IMR-90 (cell line): Measurements from ENCODE around the gene ERC2. TPM values are rescaled to one million over a fixed set of nuclear protein-coding genes. Genes with fewer than 3 reads are reported as not detected.

Experiments used
- ATAC-seq: fragments of 200-7000 bp; cut with Tn5 transposase; 2 replicates; pipeline ENCODE4 v1.9.1; 2020; ENCODE audit warnings: low read depth, mild to moderate bottlenecking, moderate library complexity
- BruUV-seq: library from RNA; stranded (reverse); fragments of 400-500 nt; replicated peaks from 2 replicates; lab custom pipeline; 2021; lab: Mats Ljungman, UMichigan
- CTCF ChIA-PET: fragments of 300-600 bp; formaldehyde crosslinking; extraction: SDS; loops from one replicate; lab custom pipeline; 2021; ENCODE audit warnings: antibody characterized with exemption; lab: Yijun Ruan, JAX
- POLR2A ChIA-PET: fragments of 300-600 bp; sonication (Branson Sonifier 250); formaldehyde crosslinking; loops from one replicate; lab custom pipeline; 2022; ENCODE audit warnings: antibody characterized with exemption; ENCODE audit not compliant: unreplicated experiment; lab: Charles Lee
- DNase-seq: peaks from one replicate; pipeline ENCODE4 v3.0.0; 2013
- H2AFZ ChIP-seq: replicated peaks from 2 replicates; pipeline ENCODE3; 2013; ENCODE audit warnings: low read length, mild to moderate bottlenecking; ENCODE audit not compliant: poor library complexity
- H2AK5ac ChIP-seq: 2 replicates; pipeline ENCODE4 v1.6.1; 2013; ENCODE audit warnings: low read depth, low read length, inconsistent platforms
- H2AK9ac ChIP-seq: replicated peaks from 2 replicates; pipeline ENCODE3; 2013; ENCODE audit warnings: mild to moderate bottlenecking, low read depth, low read length, moderate library complexity; ENCODE audit not compliant: poor library complexity
- H2BK120ac ChIP-seq: 2 replicates; pipeline ENCODE4 v1.6.1; 2013; ENCODE audit warnings: low read depth, low read length, inconsistent platforms
- H2BK15ac ChIP-seq: 3 replicates; pipeline ENCODE4 v1.6.1; 2013; ENCODE audit warnings: low read depth, low read length, inconsistent platforms
- H2BK20ac ChIP-seq: 2 replicates; pipeline ENCODE4 v1.6.1; 2013; ENCODE audit warnings: low read depth, mild to moderate bottlenecking, inconsistent platforms, low read length, moderate library complexity
- H2BK5ac ChIP-seq: 2 replicates; pipeline ENCODE4 v1.6.1; 2013; ENCODE audit warnings: mild to moderate bottlenecking, low read depth, low read length, inconsistent platforms; ENCODE audit not compliant: poor library complexity, severe bottlenecking
- H3K14ac ChIP-seq: replicated peaks from 2 replicates; pipeline ENCODE4 v1.6.1; 2013; ENCODE audit warnings: low read depth, low read length, inconsistent platforms
- H3K18ac ChIP-seq: 2 replicates; pipeline ENCODE4 v1.6.1; 2013; ENCODE audit warnings: low read depth, low read length, control low read depth
- H3K23ac ChIP-seq: 2 replicates; pipeline ENCODE4 v1.6.1; 2013; ENCODE audit warnings: low read depth, low read length, inconsistent platforms
- H3K27ac ChIP-seq: 2 replicates; pipeline ENCODE4 v1.5.1; 2013; ENCODE audit warnings: mild to moderate bottlenecking, control low read depth, low read length; ENCODE audit not compliant: insufficient read depth
- H3K27me3 ChIP-seq: 2 replicates; pipeline ENCODE4 v1.6.1; 2013; ENCODE audit warnings: low read length; ENCODE audit not compliant: control insufficient read depth, insufficient read depth
- H3K36me3 ChIP-seq: 2 replicates; pipeline ENCODE4 v1.6.1; 2013; ENCODE audit warnings: low read length, mixed read lengths; ENCODE audit not compliant: control insufficient read depth, insufficient read depth
- H3K4ac ChIP-seq: 2 replicates; pipeline ENCODE4 v1.6.1; 2013; ENCODE audit warnings: low read depth, low read length, inconsistent platforms
- H3K4me1 ChIP-seq: 2 replicates; pipeline ENCODE4 v1.6.1; 2013; ENCODE audit warnings: low read length, mixed read lengths; ENCODE audit not compliant: control insufficient read depth, insufficient read depth
- H3K4me2 ChIP-seq: 2 replicates; pipeline ENCODE4 v1.6.1; 2013; ENCODE audit warnings: low read depth, mild to moderate bottlenecking, control low read depth, low read length, moderate library complexity
- H3K4me3 ChIP-seq: 2 replicates; pipeline ENCODE4 v1.5.1; 2013; ENCODE audit warnings: low read depth, mild to moderate bottlenecking, control low read depth, low read length, moderate library complexity; ENCODE audit not compliant: insufficient read depth
- H3K56ac ChIP-seq: 2 replicates; pipeline ENCODE4 v1.6.1; 2013; ENCODE audit warnings: low read length, inconsistent platforms; ENCODE audit not compliant: insufficient read depth; ENCODE audit errors: extremely low read depth
- H3K79me1 ChIP-seq, 2 experiments: 2 replicates each; pipeline ENCODE4 v1.6.1; 2013; ENCODE audit warnings: low read length in 2 of 2, inconsistent platforms in 1 of 2, low read depth in 1 of 2
- H3K9ac ChIP-seq: 2 replicates; pipeline ENCODE4 v1.6.1; 2013; ENCODE audit warnings: low read depth, low read length, control low read depth
- H3K9me1 ChIP-seq: 2 replicates; pipeline ENCODE4 v1.6.1; 2013; ENCODE audit warnings: low read length, inconsistent platforms; ENCODE audit not compliant: insufficient read depth
- H3K9me3 ChIP-seq: 2 replicates; pipeline ENCODE4 v1.6.1; 2013; ENCODE audit warnings: low read length; ENCODE audit not compliant: control insufficient read depth, insufficient read depth
- H4K20me1 ChIP-seq: 2 replicates; pipeline ENCODE4 v1.6.1; 2013; ENCODE audit warnings: low read length, inconsistent platforms; ENCODE audit not compliant: insufficient read depth
- H4K5ac ChIP-seq: 2 replicates; pipeline ENCODE4 v1.6.1; 2013; ENCODE audit warnings: mild to moderate bottlenecking, low read depth, low read length, control low read depth
- H4K8ac ChIP-seq, 2 experiments: 2 replicates each; pipeline ENCODE4 v1.6.1; 2013; ENCODE audit warnings: low read depth in 2 of 2, low read length in 2 of 2, control low read depth in 1 of 2, inconsistent platforms in 1 of 2
- H4K91ac ChIP-seq: 2 replicates; pipeline ENCODE4 v1.6.1; 2013; ENCODE audit warnings: low read depth, low read length, inconsistent platforms; ENCODE audit not compliant: insufficient read depth
- MAZ ChIP-seq: IDR thresholded peaks from 2 replicates; pipeline ENCODE4 v1.6.1; 2012; ENCODE audit warnings: low read depth, mild to moderate bottlenecking, low read length, improper control_type of control experiment, moderate library complexity, borderline replicate concordance
- MXI1 ChIP-seq: IDR thresholded peaks from 2 replicates; pipeline ENCODE4 v1.6.1; 2012; ENCODE audit warnings: low read depth, mild to moderate bottlenecking, low read length, moderate library complexity, borderline replicate concordance
- NFE2L2 ChIP-seq: fragments of 150-350 bp; IDR thresholded peaks from 2 replicates; pipeline ENCODE4 v1.6.1; 2016; ENCODE audit warnings: low read depth, mild to moderate bottlenecking, low read length
- SMC3 ChIP-seq: fragments of 150-350 bp; IDR thresholded peaks from 2 replicates; pipeline ENCODE4 v1.6.1; 2016; ENCODE audit warnings: low read depth, mild to moderate bottlenecking, antibody characterized with exemption, low read length, moderate library complexity
- WGBS, 2 experiments: methylation state at CpG; one replicate each; pipeline versions ENCODE4 v1.1.5 to v1.1.7; 2013; ENCODE audit warnings: missing lambda C conversion rate in 2 of 2; ENCODE audit not compliant: insufficient read length in 1 of 2; ENCODE audit errors: extremely low coverage in 2 of 2; 5-methylcytosine and 5-hydroxymethylcytosine counted together
- dilution Hi-C: fragments of 300-500 bp; cut with HindIII; formaldehyde crosslinking; loops from one replicate; pipeline ENCODE4 v1.14.3; 2018; ENCODE audit warnings: low sequenced_read_pairs; ENCODE audit not compliant: unreplicated experiment
- in situ Hi-C: fragments of 300-500 bp; cut with MboI; formaldehyde crosslinking; loops from 3 replicates; pipeline ENCODE4 v1.14.3; 2019; ENCODE audit warnings: low sequenced_read_pairs, inconsistent platforms, mixed read lengths
- intact Hi-C: fragments of 100-400 bp; cut with micrococcal nuclease; formaldehyde crosslinking; loops from 2 replicates; pipeline ENCODE4 v1.10.0; 2022
- polyA plus RNA-seq, 3 experiments: library from polyadenylated mRNA; depleted of rRNA; stranded (reverse); fragments of >200 nt; gene quantifications; 2 replicates each; pipeline ENCODE4 v1.2.3, GENCODE V29; 2012; ENCODE audit warnings: low replicate concordance in 1 of 3
- total RNA-seq: library from RNA; depleted of rRNA; stranded (reverse); fragments of >200 nt; gene quantifications from 2 replicates; pipeline ENCODE4 v1.2.3, GENCODE V29; 2012
- TF ChIP-seq, protein P1 (sequence below): fragments of 150-350 bp; IDR thresholded peaks from 2 replicates; pipeline ENCODE4 v1.6.1; 2017; ENCODE audit warnings: mild to moderate bottlenecking, antibody characterized with exemption, low read length, low read depth

The ERC2 gene
- total and polyA plus RNA-seq, 2 of the 4 experiments (the other 2 are of a cell fraction): 0.17 to 0.18 TPM

DNA sequence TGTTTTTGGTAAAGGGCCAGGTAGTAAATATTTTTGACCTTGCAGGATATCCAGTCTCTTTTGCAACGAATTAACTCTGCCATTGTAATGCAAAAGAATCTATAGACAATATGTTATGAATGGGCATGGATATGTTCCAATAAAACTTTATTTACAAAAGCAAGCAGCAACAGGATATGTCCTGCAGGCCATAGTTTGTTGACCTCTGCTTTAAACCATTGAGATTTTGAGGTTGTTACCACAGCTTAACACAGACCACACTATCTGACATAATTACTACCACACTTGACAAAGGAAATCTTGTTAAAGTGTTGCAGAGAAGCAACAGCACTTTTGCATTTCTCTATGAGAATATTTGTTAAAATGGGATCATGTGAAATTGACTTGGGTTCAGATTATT lies 349.3 kb downstream of the ERC2 start:
- WGBS, 2 experiments: no CpG with 5 or more reads among the region's 1 CpG
- no peaks in the 10 kb centered on the region for H3K36me3 ChIP-seq
- ATAC-seq: no peak
- no peak overlapping the region for H3K4me2 ChIP-seq
- no peaks in the 10 kb centered on the region; the same call in 1 of the 2 replicates for H3K27me3 ChIP-seq
- H4K8ac ChIP-seq: no peak overlapping the region
- no peak overlapping the region for H3K56ac ChIP-seq
- no peak overlapping the region for H3K18ac ChIP-seq
- no peak for DNase-seq
- POLR2A ChIA-PET: no interaction called here
- H3K27ac ChIP-seq: no peak overlapping the region
- H3K4ac ChIP-seq: no peak overlapping the region
- no peak overlapping the region for H2BK15ac ChIP-seq
- in situ Hi-C loops: no loop called here
- H3K4me3 ChIP-seq: no peak overlapping the region
- H2BK5ac ChIP-seq: no peak overlapping the region
- no peaks in the 10 kb centered on the region for H3K79me1 ChIP-seq
- no peak overlapping the region for H2AK9ac ChIP-seq
- H2BK20ac ChIP-seq: no peak overlapping the region
- no TSS peak for BruUV-seq
- CTCF ChIA-PET: no interaction called here
- no peak overlapping the region for H3K9ac ChIP-seq
- H4K5ac ChIP-seq: no peak overlapping the region
- peaks cover 4% of the 10 kb centered on the region for H3K9me3 ChIP-seq
- H2BK120ac ChIP-seq: no peak overlapping the region
- no peak overlapping the region for H2AK5ac ChIP-seq
- TF ChIP-seq MXI1 (no peak), NFE2L2 (no peak), SMC3 (no peak), MAZ (no peak)
- TF ChIP-seq, protein P1, sequence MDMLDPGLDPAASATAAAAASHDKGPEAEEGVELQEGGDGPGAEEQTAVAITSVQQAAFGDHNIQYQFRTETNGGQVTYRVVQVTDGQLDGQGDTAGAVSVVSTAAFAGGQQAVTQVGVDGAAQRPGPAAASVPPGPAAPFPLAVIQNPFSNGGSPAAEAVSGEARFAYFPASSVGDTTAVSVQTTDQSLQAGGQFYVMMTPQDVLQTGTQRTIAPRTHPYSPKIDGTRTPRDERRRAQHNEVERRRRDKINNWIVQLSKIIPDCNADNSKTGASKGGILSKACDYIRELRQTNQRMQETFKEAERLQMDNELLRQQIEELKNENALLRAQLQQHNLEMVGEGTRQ: no peak
- no peak overlapping the region for H2AFZ ChIP-seq
- dilution Hi-C loops: no loop called here
- no peak overlapping the region for H3K23ac ChIP-seq
- no peak overlapping the region for H3K14ac ChIP-seq
- intact Hi-C loops: no loop called here
- H4K20me1 ChIP-seq: no peaks in the 10 kb centered on the region
- no peak overlapping the region for H4K91ac ChIP-seq
- H3K9me1 ChIP-seq: no peaks in the 10 kb centered on the region
- H3K4me1 ChIP-seq: peaks cover 2% of the 10 kb centered on the region; the same call in 1 of the 2 replicates
